GM21526 (cell line): ENCODE data around the gene ITGA2B.

Experiments
- ATAC-seq: cut with Tn5 transposase; IDR thresholded peaks from one replicate; pipeline ENCODE4 v1.9.1; 2021; ENCODE audit warnings: moderate library complexity; ENCODE audit not compliant: unreplicated experiment, low FRiP score

The ITGA2B gene

DNA sequence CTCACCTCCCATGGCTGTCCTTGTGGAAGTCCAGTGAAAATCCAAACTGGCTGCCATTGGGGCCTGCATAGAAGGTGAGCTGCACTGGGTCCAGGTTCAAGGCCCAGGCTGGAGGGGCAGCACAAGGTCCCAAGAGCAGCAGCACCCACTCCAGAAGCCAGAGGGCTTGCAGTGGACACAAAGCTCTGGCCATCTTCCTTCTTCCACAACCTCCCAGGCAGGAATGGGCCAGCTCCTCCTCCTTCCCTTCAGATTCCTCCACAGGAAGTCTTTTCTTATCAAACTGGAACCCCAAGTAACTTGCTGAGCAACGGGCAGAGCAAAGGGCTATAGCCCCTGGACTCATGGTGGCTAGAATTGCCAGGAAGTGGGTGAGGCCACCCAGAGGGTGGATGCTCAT, at the start of gene ITGA2B:
Gene ITGA2B, minus strand, starts transcription at position 369 of the 400 bp plus-strand sequence. Its CDS starts 176 bp downstream, at position 193.
- ATAC-seq: no peak

DNA sequence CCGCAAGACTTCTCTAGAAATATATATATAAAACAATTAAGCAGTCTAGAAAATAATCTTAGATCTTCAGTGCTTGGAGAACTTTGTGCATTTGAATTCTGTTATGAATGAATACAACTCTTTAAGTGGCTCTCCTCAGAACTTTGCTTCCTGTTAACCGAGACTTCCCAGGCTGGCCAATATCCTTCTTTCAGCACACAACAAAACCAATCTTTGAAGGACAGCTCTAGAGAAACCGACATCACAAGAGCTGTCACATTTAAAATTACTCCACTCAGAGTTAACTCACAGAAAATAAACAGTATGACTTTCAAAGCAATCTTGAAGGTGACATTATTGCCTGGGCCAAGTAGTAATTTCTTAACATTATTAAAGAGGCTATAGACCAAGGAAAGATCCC, 49.7 kb upstream of the ITGA2B start:
- no peak for ATAC-seq

DNA sequence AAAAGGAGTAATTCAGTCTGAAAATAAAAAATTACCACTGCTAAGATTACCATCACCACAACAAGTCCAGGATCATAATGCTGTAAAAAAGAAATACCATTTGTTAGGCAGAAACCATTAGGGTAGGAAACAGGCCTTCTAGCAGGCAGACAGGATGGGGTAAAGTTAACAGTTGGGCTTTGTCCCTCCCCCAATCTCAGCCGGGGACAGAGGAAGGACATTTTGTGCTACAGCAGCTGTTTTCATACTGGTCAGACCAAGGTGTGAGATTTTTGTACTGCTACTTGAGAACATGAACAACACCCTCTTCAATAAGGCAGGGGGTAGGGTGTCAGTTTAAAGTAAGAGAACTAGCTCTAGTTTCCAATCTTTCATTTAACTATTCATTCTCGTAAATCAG, 49.2 kb upstream of the ITGA2B start:
- no peak for ATAC-seq

DNA sequence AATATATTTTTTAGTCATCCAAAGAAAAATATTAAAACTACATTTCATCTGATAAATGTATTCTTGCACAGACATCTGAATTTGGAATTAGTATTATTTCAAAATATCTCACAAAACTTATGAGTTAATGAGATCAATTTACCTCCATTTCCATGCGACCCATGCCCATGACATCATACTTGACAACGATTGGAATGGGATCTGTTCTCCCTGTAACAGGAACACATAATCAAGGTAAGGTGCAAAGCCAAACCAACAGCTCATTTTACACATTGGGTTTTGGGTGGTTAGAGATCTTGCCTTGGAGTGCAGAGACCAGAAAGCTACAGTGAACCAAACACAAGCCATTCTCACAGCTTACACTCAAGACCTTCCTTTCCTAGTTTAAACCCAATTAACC, 46.9 kb upstream of the ITGA2B start:
- ATAC-seq: no peak

DNA sequence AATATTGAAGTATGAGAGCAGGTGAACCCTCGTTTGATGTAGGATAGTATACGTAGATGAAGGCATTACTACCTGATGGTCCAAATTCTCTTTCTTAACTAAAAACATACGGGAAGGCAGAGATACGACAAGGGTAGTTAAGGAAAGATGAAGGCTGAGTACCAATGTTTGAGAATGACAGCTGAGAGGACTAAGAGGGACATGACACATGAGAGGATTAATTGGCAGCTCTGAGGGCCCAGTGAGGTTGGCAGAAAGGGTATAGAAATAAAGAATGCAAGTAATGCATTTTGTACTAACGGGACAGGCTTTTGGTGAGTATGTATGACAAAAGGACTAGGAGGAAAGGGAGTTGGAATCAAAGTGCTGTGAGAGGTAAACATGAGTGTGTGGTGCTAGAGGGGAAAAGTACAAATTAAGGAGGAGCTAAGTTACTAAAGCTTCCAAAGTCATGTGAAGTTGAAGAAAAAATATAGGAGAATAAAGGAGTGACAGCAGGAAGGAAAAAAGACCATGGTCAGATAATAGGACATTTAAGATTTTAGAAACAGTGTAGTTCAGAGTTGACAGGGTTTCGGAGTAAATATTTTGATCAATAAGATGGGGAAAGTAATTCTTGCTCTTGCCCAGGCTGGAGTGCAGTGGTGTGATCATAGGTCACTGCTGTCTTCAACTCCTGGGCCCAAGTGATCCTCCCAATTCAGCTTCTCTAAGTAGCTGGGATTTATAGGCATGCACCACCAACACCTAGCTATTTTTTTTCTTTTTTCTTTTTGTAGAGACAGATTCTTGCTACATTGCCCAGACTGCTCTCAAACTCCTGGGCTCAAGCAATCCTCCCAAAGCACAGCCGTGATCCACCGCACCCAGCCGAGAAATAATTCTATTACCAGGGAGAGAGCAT, 43.1 kb upstream of the ITGA2B start:
- ATAC-seq: no peak

DNA sequence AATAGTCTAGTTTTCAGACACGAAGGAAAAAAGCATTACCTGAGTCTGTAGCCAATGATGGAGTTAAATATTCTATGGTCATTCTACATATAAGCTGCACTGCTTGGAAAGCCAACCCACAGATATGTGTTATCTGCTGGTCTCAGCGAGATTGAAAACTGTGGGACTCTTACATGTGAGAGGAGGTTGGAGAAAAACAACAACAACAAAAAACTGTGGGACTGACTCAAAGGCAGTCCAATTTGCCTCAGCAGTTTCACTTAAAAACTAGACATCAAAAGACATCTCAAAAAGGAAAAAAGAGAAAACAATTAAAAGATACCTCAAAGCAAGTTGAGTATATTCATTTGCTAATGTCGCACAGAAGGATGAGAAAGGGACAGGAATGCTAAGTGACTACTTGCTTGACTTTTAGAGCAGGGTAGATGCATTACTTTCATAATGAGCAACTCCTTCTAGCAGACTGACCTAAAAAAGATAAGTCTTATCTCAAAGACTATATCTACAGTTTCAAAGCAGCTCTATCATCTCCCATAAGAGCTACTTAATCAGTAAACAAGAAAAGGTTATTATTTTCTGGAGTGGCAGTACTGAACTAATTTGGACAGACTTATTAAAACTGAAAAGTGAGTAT, 35.5 kb upstream of the ITGA2B start:
- ATAC-seq: no peak

DNA sequence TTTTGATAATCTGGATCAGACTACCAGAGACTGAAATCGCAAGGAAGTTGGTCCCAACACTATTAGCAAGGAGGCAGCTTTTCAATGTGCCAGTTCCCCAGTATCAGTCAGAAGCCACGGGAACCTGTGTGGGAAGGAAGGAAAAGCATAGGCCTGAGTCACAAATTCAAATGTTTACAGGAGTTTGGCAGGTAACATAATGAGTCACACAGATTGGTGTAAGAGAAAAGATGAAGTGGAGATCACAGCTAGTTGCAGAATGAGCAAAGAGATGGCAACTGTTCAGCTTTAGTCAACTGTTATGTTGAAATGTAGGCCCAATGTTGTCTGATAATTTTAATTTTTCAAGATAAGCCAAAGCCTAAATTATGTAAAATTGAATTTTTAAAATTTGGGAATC, 28.1 kb upstream of the ITGA2B start:
- ATAC-seq: no peak

DNA sequence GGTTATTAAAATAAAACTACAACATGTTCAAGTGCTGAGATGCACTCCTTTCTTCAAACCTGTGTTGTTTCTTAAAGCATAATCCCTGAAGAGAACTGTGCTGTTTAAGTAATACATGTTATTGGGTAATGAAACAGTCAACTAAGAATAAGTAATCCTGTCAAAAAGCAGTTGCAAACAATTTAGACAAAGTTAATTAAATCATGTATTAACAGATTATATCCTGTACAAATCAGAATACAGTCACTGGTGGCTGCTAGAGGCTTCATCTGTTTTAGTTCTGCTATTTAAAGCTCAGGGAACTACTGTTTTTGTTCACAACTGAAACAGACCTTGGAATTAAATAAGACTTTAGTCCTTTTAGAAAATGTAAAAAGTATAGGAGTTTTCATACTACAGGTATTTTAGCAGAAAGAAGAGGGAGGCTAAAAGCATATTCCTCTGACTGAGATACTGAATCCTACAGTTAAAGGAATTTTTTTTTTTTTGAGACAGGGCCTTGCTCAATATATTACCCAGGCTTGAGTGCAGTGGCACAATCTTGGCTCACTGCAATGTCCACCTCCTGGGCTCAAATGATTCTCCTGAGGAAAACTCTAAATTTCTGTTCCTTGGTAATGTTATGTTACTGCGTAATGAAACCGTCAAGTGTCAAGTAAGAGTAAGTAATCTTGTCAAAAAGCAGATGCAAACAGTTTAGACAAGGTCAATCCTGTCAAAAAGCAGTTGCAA, 27.3 kb upstream of the ITGA2B start:
- ATAC-seq: no peak

DNA sequence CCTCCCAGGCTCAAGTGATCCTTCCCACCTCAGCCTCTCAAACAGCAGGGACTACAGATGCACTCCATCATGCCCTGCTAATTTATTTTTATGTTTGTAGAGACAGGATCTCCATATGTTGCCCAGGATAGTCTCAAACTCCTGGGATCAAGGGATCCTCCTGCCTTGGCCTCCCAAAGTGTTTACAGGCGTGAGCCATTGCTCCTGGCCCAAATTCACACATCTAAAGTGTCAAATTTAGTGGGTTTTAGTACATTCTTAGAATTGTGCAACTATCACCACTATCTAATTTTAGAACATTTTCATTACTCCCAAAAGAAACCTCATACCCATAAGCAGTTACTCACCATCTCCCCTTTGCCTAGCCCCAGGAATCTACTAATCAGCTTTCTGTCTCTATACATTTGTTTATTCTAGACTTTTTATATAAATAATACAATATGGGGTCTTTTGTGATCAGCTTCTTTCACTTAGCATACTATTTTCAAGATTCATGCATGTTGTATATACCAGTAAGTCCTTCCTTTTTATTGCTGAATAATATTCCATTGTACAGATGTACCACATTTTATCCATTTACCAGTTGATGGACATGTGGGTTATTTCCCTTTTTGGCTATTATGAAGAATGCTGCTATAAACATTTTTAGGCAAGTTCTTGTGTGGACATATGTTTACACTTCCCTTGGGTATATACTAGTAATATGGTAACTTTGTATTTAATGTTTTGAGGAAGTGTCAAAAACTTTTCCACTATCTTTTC, 25.1 kb upstream of the ITGA2B start:
- no peak for ATAC-seq

DNA sequence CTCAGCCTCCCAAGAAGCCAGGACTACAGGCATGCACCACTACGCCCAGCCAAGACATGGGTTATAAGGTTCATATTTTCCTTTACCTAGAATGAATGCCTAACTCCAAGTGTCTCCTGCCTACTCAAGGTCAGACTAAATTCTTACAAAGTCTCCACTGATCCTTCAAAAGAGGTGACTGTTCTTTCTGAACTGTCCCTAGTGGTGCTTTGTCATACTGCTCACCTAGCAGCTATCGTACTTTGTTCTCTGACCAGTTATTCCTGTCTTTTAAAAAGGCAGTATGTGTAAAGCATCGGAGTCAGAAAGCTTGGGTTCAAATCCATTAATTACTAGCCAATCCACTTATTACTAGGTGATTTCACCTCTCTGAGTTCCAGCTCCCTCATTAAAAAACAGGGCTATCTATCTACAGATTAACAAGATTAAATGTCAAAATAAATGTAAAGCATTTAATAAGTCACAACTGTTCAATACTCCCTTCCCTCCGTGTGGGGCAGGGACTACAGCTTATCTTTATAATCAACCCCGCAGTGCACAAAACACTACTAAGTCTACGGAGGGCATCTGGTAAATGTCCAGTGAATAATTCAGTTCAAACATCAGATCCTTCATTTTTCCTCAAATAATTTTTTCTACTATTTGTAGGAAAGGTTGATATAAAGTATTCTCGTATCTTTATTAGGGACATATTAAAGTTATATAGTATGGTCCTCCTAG, 20.0 kb upstream of the ITGA2B start:
- ATAC-seq: no peak

DNA sequence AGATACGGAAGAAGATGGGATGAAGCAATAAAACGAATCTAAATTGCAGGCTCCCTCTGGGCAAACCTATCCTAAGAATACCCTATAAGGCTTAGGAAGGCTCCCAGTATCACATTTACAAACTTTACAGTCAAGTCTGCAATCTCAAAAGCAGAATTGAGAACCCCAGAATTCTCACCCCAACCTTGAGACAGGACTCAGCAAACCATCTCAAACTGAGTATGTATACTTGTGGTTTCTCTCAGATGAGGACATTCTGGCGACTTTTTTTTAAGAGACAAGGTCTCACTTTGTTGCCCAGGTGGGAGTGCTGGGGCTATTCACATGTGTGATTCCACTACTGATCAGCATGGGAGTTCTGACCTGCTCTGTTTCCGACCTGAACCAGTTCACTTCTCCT, 19.3 kb upstream of the ITGA2B start:
- no peak for ATAC-seq

DNA sequence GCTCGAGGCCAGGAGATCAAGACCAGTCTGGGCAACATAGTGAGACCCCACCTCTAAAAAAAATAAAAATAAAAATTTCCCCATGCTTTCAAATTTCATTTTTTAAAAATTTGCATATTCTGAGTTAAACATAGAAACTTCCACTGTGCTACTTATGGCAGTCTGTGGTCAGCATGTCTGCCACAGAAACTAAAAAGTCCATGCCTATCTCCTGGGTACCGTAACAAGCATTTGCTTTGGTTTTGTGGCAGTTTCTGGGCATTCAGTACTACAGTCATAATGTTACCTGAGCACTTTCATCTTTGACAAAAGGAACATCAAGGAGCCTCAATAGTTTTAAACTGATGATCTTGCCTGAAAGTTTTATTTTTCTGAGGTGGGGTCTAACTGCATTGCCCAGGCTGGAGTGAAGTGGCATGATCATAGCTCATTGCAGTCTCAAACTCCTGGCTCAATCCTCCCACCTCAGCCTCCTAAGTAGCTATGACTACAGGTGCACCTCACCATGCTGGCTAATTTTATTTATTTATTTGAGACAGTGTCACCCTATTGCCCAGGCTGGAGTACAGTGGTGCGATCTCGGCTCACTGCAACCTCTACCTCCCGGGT, 13.2 kb upstream of the ITGA2B start:
- no peak for ATAC-seq

DNA sequence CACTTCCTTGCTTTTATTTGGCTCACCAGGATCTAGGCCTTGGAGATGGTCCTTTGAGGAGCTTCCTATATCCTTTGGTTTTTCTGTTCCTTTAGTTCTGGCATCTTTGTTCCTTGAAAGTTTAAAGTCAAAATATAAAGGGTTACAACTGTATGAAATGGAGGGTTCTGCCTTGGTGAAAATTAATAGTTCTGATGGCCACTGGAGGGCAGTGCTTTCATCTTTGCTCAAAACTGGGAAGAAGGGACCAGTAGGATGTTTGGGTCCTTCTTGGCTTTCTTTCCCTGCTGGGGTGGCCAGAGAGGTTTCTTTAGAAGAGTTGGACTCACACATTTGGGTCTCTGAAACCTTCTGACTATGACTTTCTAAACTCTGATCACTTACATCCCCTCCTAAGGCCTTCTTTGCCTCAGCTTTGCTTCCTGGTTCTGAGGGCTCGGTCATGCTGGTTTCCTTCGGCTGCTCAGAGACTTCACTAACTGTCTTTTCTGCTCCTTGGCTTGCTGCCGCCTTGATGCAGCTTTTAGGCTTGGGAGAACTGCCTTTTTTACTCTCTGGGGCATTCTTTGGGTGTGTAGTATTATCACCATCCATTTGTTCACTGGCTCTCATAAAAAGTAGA, 10.9 kb upstream of the ITGA2B start:
- ATAC-seq: no peak

DNA sequence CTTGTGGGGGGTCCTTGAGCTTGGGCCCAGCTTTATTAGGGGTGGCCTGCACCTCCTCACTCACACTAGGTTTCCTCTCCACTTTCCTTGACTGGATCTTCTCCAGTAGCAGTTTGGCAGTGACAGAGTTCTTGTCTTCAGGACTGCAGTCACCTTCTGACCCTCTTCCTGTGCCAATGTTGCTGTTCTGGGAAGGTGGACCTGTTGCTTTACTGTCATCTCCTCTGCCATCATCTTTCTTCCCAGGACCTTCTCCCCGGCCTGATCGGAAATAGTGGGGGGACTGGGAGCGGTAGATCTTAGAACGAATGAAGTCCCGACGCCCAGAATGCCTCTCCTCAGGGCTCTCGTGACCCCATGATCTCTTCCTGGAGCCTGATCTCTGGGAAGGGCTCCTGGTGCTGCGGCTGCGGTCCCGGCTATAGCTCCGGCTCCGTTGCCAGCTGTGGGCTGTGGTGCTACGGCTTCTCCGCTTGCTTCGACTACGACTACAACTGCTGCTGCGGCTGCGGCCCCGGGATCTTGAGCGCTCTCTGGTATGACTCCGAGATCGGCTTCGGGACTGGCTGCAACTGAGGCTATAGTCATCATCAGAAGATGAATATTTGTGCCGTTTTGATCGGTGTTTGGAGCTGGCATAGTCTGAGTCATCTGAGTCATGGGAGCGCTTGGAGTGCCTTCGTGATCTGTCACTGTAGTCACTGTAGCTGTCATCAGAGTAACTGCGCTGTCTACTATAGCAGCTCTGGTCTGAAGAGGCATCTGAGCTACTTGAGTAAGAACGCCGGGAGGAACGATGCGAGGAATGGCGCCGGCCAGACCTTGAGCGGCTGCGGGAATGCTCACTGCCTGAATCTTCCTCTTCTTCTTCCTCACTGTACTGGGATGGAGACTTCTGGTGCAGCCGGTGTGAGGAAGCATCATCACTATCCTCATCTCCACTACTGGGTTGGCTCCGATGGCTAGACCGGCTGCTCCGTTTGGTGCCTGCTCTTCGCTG, 9.5 kb upstream of the ITGA2B start:
- no peak for ATAC-seq

DNA sequence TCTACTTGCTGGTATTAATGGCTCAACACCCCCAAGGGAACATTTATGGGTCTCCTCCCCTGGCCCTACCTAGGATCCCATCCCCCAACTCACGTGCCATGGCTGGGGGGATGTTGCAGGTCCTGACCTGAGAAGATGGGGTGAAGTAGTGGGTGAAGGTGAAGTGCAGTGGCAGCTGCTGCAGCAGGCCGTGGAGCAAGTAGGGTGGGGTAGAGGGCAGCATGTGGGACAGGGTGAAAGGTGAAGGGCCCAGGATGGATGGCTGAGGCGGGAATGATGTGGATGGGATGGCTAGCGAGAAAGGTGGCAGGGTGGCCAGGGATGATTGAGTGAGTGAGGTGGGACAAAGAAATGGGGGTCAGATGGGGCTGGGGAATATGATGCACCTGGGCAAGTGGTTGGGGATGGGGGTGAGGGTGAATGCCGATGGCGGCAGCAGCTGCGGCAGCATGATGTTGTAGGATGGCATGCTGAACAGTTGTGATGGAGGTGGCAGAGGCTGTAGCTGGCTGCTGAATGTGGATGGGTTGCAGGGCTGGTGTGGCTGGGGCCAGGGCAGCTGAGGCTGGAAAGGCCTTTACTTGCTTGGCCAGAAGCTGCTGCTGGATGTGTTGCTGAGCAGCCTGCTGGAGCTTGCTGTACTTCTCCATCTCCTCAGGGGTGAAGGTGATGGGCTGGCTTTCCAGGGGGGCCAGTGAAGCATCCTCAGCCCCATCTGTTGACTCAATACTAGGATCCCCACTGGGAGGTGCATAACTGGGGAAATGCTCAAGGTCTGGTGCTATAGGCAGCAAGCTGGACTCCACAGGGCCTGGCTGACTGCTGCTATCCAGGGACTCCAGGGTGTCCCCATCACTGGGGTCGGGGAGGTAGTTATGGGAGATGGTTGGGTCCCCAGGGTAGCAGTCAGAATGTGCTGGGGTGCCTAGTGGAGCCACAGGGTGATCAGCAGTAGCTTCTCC, 8.3 kb upstream of the ITGA2B start:
- no peak for ATAC-seq

DNA sequence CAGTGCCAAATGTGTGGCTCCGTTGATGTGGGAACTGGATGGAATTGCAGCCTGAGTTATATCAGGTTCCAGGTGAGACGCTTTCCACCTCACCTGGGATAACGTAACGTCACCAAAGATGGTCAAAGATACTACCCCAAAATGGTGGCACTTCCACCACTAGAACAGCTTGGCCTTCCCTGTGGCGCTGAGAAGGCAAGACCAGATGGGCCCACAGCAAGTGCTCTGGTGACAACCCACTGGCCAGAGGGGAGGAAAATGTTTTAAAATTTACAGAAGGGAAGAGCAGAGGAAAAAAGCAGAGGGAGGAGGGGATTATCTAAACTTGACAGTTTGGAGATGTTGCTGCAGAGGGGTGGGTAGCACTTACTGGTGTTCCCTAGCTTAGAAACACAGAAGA, 7.5 kb upstream of the ITGA2B start:
- ATAC-seq: no peak

DNA sequence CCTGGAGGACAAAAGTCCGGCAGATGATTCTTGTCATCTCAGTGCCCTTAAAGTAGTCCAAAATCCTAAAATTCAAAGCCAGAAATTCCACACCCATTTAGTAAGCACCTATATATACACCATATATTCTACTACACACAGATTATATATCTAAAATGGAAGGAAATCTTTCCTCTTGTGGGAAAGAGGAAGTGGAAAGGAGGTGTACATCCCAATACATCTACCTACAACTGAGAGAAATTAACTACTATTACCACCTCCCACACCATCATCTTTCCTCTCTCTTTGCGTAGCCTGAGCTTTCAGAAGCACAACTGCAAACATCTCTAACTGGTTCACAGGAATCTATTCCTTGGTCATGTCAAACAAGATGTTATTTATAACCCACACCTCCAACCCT, 5.4 kb upstream of the ITGA2B start:
- no peak for ATAC-seq
